ENCODE results near the gene THEMIS.

- TF ChIP-seq CTCF (conservative IDR thresholded peaks at IDR 0.05; ENCODE audit: low read depth in 2 of 2) (no peak), EZH2phosphoT487 (IDR thresholded peaks at IDR 0.05; ENCODE audit: unreplicated experiment) (no peak), POLR2AphosphoS5 (IDR thresholded peaks at IDR 0.05; ENCODE audit: low read depth) (no peak), REST (IDR thresholded peaks at IDR 0.05; ENCODE audit: unreplicated experiment) (no peak)
Observed at GRCh38 chr6:127824061-127824460, 76.8 kb downstream of the THEMIS start.
